RPMI7951 (cell line): Measurements from ENCODE around the gene ZKSCAN3. TPM values are rescaled to one million over a fixed set of nuclear protein-coding genes. Genes with fewer than 3 reads are reported as not detected.

Experiments
- total RNA-seq: library from RNA; depleted of rRNA; stranded (reverse); fragments of >200 nt; shearing (Covaris generic); gene quantifications from 2 replicates; pipeline ENCODE4 v1.2.3, GENCODE V29; 2014; rRNA removed

The ZKSCAN3 gene
- total RNA-seq, 1 experiment from 2014 or later, result 4.3 TPM

Other genes starting within 250 kb of the ZKSCAN3 start
- gene ZSCAN16, start 225.3 kb upstream of the ZKSCAN3 start, total RNA-seq, result 4.2 and 5.9 TPM in 2 replicates
- gene ZKSCAN8, start 208.1 kb upstream of the ZKSCAN3 start, total RNA-seq, result 12.4 and 12.9 TPM in 2 replicates
- 16.7 and 21.0 TPM in 2 replicates for gene ZSCAN9, start 124.7 kb upstream of the ZKSCAN3 start, total RNA-seq
- 5.0 and 6.2 TPM in 2 replicates for gene ZKSCAN4, start 97.7 kb upstream of the ZKSCAN3 start, total RNA-seq
- gene NKAPL, start 90.7 kb upstream of the ZKSCAN3 start, total RNA-seq, result not detected in 2 replicates
- gene ZSCAN26, start 82.8 kb upstream of the ZKSCAN3 start, total RNA-seq, result 20.4 and 21.4 TPM in 2 replicates
- gene PGBD1, start 68.4 kb upstream of the ZKSCAN3 start, total RNA-seq, result 14.4 and 15.7 TPM in 2 replicates
- gene ZSCAN31, start 13.8 kb upstream of the ZKSCAN3 start, total RNA-seq, result 1.6 and 3.8 TPM in 2 replicates
- 4.6 and 5.3 TPM in 2 replicates for gene ZSCAN12, start 49.8 kb downstream of the ZKSCAN3 start, total RNA-seq
- gene ZSCAN23, start 93.5 kb downstream of the ZKSCAN3 start, total RNA-seq, result 4.0 and 8.4 TPM in 2 replicates
- not detected in 2 replicates for gene GPX6, start 165.8 kb downstream of the ZKSCAN3 start, total RNA-seq
- gene GPX5, start 175.9 kb downstream of the ZKSCAN3 start, total RNA-seq, result not detected in 2 replicates